Measurements from ENCODE around the gene FAM163B. TPM values are rescaled to one million over a fixed set of nuclear protein-coding genes. Genes with fewer than 3 reads are reported as not detected.

The FAM163B gene
- polyA plus RNA-seq, 1 of the 3 experiments (the other 2 are of a cell fraction) = 0.05 TPM

DNA sequence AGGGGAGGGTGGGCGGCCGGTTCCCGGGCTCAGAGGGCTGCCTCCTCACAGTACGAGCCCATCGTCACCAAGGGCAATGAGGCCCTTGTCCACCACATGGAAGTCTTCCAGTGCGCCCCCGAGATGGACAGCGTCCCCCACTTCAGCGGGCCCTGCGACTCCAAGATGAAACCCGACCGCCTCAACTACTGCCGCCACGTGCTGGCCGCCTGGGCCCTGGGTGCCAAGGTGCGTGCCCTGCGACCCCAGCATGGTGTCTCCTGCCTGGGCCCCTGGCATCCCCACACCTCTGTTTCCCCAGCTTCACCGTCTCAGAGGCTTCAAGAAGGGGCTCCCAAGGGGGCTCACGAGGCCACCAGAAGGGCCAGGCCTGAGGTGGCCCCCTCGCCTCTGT is 34.2 kb upstream of the FAM163B start:
- Histone ChIP-seq H3K9me3 (no peaks in the 10 kb centered on the region), H3K79me2 (ENCODE audit: insufficient read depth) (no peaks in the 10 kb centered on the region), H3K36me3 (replicated peaks in 1 of 2; ENCODE audit: control insufficient read depth in 1 of 2, insufficient read depth in 2 of 2, low read length in 1 of 2) (peaks cover 0 to 6% of the 10 kb centered on the region in 2 experiments), H4K20me1 (ENCODE audit: insufficient read depth) (no peaks in the 10 kb centered on the region), H3K27ac (ENCODE audit: low read depth in 2 of 2, low read length in 1 of 2) (peak overlapping the region in 1 of 2 experiments; percentile 16; a peak in 1 of 4 replicates), H3K4me2 (no peak overlapping the region), H3K4me3 (ENCODE audit: low read depth in 2 of 2, low read length in 1 of 2) (no peak overlapping the region; a peak in 1 of 4 replicates), H3K4me1 (ENCODE audit: control insufficient read depth in 1 of 2, insufficient read depth in 2 of 2, low read depth in 1 of 2, low read length in 1 of 2) (peaks cover 0 to 78% of the 10 kb centered on the region in 2 experiments; a peak in 1 of 4 replicates), H3K9ac (no peak overlapping the region), H3K27me3 (ENCODE audit: insufficient read depth) (peaks cover 32% of the 10 kb centered on the region; the same call in 1 of the 2 replicates), H2AFZ (ENCODE audit: low read depth) (no peak overlapping the region), H3K9me2 (no peaks in the 10 kb centered on the region), H3F3A (replicated peaks; ENCODE audit: insufficient read depth) (no peaks in the 10 kb centered on the region)
- TF ChIP-seq NRF1 (IDR thresholded peaks at IDR 0.05; ENCODE audit: low read depth, low read length) (no peak), MAX (IDR thresholded peaks at IDR 0.05; ENCODE audit: low read depth) (no peak), EZH2phosphoT487 (IDR thresholded peaks at IDR 0.05; ENCODE audit: borderline replicate concordance, low read depth) (no peak), USF2 (IDR thresholded peaks at IDR 0.05; ENCODE audit: borderline replicate concordance, low read depth, low read length) (no peak), REST (IDR thresholded peaks at IDR 0.05; ENCODE audit: low read depth, low read length) (no peak), YY1 (IDR thresholded peaks at IDR 0.05; ENCODE audit: low read depth) (no peak), EP300 (IDR thresholded peaks at IDR 0.05; ENCODE audit: borderline replicate concordance in 1 of 2, low read depth in 1 of 2, low read length in 1 of 2) (no peak), PBX3 (IDR thresholded peaks at IDR 0.05) (no peak), GABPA (IDR thresholded peaks at IDR 0.05; ENCODE audit: low read depth) (no peak)
- CTCF ChIA-PET = interaction anchor here (1.6 kb wide), 1 partner anchor 73 kb away, joined by 3 read pairs; no protein-coding TSS in a partner anchor
- WGBS (ENCODE audit: low lambda C conversion rate) = 71% methylated on average over 12 of the region's 20 CpGs
- no peak for DNase-seq
- POLR2A ChIA-PET = interaction anchor here (1.1 to 16.4 kb wide), 5 partner anchors 18 to 114 kb away, joined by 3 to 261 read pairs (median 4); partner anchors contain the start of gene FAM163B

Measured in SK-N-SH (cell line).